Nephron progenitor cell (in vitro differentiated cells): ENCODE data around the gene NRF1.
A peak's percentile ranks its signal among the peaks of the same experiment; 100 is the strongest.
"Not testable (repeated sequence)": the region's sequence is repeated elsewhere in the genome, so short reads cannot be mapped to it uniquely, and the experiment has no call there.

ENCODE experiments used
- DNase-seq: peaks from one replicate; pipeline ENCODE4 v3.0.0; 2021
- H3K27ac Mint-ChIP-seq: 2 replicates; pipeline ENCODE4 v1.8.0; 2021; ENCODE audit warnings: mild to moderate bottlenecking, moderate library complexity, mixed read lengths
- H3K27me3 Mint-ChIP-seq: 2 replicates; pipeline ENCODE4 v1.8.0; 2021; ENCODE audit warnings: mild to moderate bottlenecking, low read depth, mixed read lengths; ENCODE audit not compliant: poor library complexity
- H3K36me3 Mint-ChIP-seq: 2 replicates; pipeline ENCODE4 v1.8.0; 2021; ENCODE audit warnings: low read depth, mixed read lengths
- H3K4me1 Mint-ChIP-seq: 2 replicates; pipeline ENCODE4 v1.8.0; 2021; ENCODE audit warnings: mixed read lengths
- H3K4me3 Mint-ChIP-seq: 2 replicates; pipeline ENCODE4 v1.8.0; 2021; ENCODE audit warnings: mild to moderate bottlenecking, moderate library complexity, mixed read lengths
- H3K9me3 Mint-ChIP-seq: 2 replicates; pipeline ENCODE4 v1.8.0; 2021; ENCODE audit warnings: mild to moderate bottlenecking, moderate library complexity, mixed read lengths
- TF ChIP-seq, protein P1 (sequence below): fragments of 200-600 bp; sonication (generic); IDR thresholded peaks from 2 replicates; pipeline ENCODE4 v1.5.0; 2021; ENCODE audit warnings: antibody characterized with exemption

NRF1 gene

DNA sequence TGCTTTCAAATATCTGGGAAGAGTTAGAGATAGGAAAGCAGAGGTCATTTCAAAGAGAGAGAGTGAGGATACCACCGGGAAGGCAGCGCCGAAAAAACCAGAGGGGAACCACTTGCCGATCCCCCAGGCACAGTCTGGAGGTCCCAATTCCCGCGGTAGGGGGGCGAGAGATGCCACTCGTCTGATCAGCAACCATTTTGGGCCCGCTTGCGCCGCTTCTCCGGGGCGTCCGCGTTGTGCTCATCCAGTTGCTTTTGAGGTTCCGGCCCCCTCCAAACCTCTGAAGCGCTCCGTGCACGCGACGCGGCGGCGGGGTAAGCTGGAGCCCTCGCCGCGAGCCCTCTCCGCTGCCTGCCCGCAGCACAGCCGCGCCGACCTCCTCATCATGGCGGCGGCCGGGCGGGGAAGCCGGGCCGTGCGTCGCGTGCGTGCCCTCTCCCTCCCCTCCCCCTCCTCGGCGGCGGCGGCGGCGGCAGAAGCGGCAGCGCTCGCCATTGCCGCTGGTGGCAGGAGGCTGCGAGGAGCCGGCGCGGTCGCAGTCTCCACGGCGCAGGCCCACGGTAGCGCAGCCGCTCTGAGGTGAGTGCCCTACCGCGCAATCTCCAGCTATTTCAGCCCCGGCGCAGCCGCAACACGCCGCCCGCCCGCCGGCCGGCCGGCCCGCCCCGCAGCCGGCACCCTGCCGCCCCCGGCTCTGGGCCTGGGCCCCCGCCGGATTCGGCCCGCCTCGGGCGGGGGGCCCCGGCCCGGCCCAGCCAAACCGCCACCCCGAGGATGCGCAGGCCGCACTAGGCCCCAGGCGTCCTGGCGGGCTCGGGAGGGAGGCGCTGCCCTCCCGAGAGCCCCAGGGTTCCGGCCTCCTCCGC is at the start of gene NRF1:
TSS of gene NRF1 (plus strand) at position 475 of the 866 bp plus-strand sequence. CDS start 45,632 bp downstream, outside the sequence.
- Mint-ChIP-seq H3K9me3 (no peaks in the 10 kb centered on the region), H3K4me1 (peaks cover 42% of the 10 kb centered on the region), H3K27ac (peak within 1 kb of the TSS; percentile 99), H3K36me3 (peaks cover 32% of the 10 kb centered on the region), H3K27me3 (peaks cover 4% of the 10 kb centered on the region), H3K4me3 (peak within 1 kb of the TSS; percentile 97)
- peak; percentile 94 for DNase-seq
- TF ChIP-seq, protein P1, sequence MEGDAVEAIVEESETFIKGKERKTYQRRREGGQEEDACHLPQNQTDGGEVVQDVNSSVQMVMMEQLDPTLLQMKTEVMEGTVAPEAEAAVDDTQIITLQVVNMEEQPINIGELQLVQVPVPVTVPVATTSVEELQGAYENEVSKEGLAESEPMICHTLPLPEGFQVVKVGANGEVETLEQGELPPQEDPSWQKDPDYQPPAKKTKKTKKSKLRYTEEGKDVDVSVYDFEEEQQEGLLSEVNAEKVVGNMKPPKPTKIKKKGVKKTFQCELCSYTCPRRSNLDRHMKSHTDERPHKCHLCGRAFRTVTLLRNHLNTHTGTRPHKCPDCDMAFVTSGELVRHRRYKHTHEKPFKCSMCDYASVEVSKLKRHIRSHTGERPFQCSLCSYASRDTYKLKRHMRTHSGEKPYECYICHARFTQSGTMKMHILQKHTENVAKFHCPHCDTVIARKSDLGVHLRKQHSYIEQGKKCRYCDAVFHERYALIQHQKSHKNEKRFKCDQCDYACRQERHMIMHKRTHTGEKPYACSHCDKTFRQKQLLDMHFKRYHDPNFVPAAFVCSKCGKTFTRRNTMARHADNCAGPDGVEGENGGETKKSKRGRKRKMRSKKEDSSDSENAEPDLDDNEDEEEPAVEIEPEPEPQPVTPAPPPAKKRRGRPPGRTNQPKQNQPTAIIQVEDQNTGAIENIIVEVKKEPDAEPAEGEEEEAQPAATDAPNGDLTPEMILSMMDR, result no peak

DNA sequence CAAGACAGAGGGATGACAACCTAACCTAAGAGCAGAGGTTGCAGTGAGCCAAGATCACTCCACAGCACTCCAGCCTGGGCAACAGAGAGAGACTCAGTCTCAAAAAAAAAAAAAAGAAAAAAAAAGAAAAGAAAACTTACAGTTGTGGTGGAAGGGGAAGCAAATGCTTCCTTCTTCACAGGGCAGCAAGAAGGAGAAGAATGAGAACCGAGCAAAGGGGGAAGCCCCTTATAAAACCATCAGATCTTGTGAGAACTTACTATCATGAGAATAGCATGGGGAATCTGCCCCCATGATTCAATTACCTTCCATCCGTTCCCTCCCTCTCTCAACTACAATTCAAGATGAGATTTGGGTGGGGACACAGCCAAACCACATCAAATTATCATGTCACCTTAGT is 45.2 kb upstream of the NRF1 start:
- not testable (repeated sequence) for H3K36me3 Mint-ChIP-seq, H3K4me3 Mint-ChIP-seq, H3K4me1 Mint-ChIP-seq, H3K27ac Mint-ChIP-seq, DNase-seq
- peaks cover 24% of the 10 kb centered on the region for H3K9me3 Mint-ChIP-seq
- H3K27me3 Mint-ChIP-seq, result peaks cover 16% of the 10 kb centered on the region

DNA sequence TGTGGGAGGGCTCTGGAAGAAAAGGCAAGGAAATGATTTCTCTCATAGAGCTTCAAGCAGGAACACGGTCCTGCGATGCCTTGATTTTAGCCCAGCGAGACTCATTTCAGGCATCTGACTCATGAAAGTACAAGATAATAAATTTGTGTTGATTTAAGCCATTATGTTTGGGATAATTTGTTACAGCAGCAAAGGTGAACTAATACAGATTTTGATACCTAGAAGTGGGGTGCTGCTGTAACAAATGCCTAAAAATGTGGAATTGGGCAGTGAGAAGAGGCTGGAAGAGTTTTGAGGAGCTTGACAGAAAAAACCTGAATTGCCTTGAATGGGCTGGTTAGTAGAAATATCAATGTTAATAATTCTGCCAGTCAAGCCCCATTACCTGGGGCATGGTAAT is 44.1 kb upstream of the NRF1 start:
- Mint-ChIP-seq H3K27ac (no peak overlapping the region), H3K36me3 (no peaks in the 10 kb centered on the region), H3K4me3 (no peak overlapping the region), H3K4me1 (no peaks in the 10 kb centered on the region), H3K27me3 (peaks cover 16% of the 10 kb centered on the region), H3K9me3 (peaks cover 24% of the 10 kb centered on the region)
- TF ChIP-seq, protein P1, result no peak
- DNase-seq, result no peak

DNA sequence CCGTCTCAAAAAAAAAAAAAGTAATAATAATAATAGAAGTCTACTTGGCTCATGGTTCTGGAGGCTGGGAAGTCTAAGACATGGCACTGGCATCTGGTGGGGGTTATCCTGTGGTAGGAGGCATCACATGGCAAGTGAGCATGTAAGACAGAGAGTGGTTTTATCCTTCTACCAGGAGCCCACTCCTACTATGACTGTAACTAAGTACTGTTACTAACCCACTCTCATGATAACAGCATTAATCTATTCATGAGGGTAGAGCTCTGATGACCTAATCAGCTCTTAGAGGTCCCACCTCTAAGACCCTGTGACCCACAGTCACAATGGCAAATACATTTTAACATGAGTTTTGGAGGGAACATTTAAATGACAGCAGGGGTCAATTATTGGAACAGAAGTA is 43.3 kb upstream of the NRF1 start:
- H3K4me3 Mint-ChIP-seq, result no peak overlapping the region
- no peaks in the 10 kb centered on the region for H3K4me1 Mint-ChIP-seq
- H3K9me3 Mint-ChIP-seq, result peaks cover 24% of the 10 kb centered on the region
- TF ChIP-seq, protein P1, result no peak
- no peak for DNase-seq
- H3K27me3 Mint-ChIP-seq, result peaks cover 15% of the 10 kb centered on the region
- no peak overlapping the region for H3K27ac Mint-ChIP-seq
- no peaks in the 10 kb centered on the region for H3K36me3 Mint-ChIP-seq

DNA sequence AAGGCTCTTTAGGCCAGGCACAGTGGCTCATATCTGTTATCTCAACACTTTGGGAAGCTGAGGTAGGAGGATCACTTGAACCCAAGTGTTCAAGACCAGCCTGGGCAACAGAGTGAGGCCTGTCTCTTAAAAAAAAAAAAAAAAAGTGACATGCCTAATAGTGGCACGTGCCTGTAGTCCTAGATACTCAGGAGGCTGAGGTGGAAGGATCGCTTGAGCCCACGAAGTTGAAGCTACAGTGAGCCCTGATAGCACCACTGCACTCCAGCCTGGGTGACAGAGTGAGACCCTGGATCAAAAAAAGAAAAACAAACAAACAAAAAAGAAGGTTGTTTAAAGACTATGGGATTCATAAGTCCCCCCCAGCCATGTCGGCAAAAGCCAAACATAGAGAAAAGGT is 42.2 kb upstream of the NRF1 start:
- no peak for DNase-seq
- no peaks in the 10 kb centered on the region for H3K36me3 Mint-ChIP-seq
- no peak overlapping the region for H3K4me3 Mint-ChIP-seq
- peaks cover 6% of the 10 kb centered on the region for H3K27me3 Mint-ChIP-seq
- H3K27ac Mint-ChIP-seq, result no peak overlapping the region
- TF ChIP-seq, protein P1, result no peak
- H3K9me3 Mint-ChIP-seq, result peaks cover 24% of the 10 kb centered on the region
- H3K4me1 Mint-ChIP-seq, result no peaks in the 10 kb centered on the region

DNA sequence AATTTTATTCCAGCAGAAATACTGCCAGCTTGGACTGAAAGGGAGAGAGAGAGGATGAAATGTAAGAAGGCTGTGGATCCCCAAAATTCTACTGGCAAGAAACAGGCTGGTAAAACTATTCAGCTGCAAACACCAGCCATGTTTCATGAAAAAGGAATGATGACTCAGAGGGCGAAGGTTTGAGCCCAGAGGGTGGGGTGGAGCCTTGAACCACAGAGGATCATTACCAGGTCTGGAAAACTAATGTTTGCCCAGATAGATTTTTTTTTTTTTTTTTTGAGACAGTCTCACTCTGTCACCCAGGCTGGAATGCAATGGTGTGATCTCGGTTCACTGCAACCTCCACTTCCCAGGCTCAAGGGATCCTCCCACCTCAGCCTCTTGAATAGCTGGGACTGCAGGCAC is 41.7 kb upstream of the NRF1 start:
- TF ChIP-seq, protein P1, result no peak
- Mint-ChIP-seq H3K4me3 (no peak overlapping the region), H3K36me3 (no peaks in the 10 kb centered on the region), H3K9me3 (peaks cover 24% of the 10 kb centered on the region), H3K27me3 (peaks cover 6% of the 10 kb centered on the region), H3K4me1 (no peaks in the 10 kb centered on the region), H3K27ac (no peak overlapping the region)
- DNase-seq, result no peak
